Placental epithelial cell (primary cell): Measurements from ENCODE around the gene USP35. TPM values are rescaled to one million over a fixed set of nuclear protein-coding genes. Genes with fewer than 3 reads are reported as not detected.

Source experiments
- total RNA-seq: library from RNA; depleted of rRNA; stranded (reverse); fragments of >200 nt; gene quantifications from 2 replicates; pipeline ENCODE4 v1.2.3, GENCODE V29; 2012

USP35 gene
- total RNA-seq: 9.5 and 11.8 TPM in 2 replicates

GRCh38 chr11:78188286-78189173 is at the start of gene USP35, which contains the start of gene KCTD21:
USP35 (plus strand) TSS chr11:78188919; CDS start chr11:78196246, 7,327 bp downstream.
KCTD21 (minus strand) TSS chr11:78188626; CDS start chr11:78174554, 14,072 bp downstream.

GRCh38 chr11:78139422-78140391 is 49.0 kb upstream of the USP35 start, which contains the start of gene ALG8:
ALG8 (minus strand) TSS chr11:78139626; CDS start chr11:78139588, 38 bp downstream.

Other genes with a start within 250 kb of the USP35 start
- 39.3 and 43.9 TPM in 2 replicates for gene INTS4, start 194.3 kb upstream of the USP35 start, total RNA-seq
- gene KCTD14, start 165.6 kb upstream of the USP35 start, total RNA-seq: 5.5 and 7.9 TPM in 2 replicates
- gene THRSP, start 125.1 kb upstream of the USP35 start, total RNA-seq: not detected in 2 replicates
- gene NDUFC2, start 109.1 kb upstream of the USP35 start, total RNA-seq: 91.5 and 128 TPM in 2 replicates
- gene ALG8, start 49.3 kb upstream of the USP35 start, total RNA-seq: 26.7 and 46.5 TPM in 2 replicates
- 10.2 and 15.3 TPM in 2 replicates for gene KCTD21, start 293 bp upstream of the USP35 start, total RNA-seq
- 5.5 and 7.0 TPM in 2 replicates for gene GAB2, start 228.9 kb downstream of the USP35 start, total RNA-seq